Measurements from ENCODE around the gene TAF7. TPM values are rescaled to one million over a fixed set of nuclear protein-coding genes. Genes with fewer than 3 reads are reported as not detected.
"Not testable (repeated sequence)": the region's sequence is repeated elsewhere in the genome, so short reads cannot be mapped to it uniquely, and the experiment has no call there.

Gene TAF7, protein sequence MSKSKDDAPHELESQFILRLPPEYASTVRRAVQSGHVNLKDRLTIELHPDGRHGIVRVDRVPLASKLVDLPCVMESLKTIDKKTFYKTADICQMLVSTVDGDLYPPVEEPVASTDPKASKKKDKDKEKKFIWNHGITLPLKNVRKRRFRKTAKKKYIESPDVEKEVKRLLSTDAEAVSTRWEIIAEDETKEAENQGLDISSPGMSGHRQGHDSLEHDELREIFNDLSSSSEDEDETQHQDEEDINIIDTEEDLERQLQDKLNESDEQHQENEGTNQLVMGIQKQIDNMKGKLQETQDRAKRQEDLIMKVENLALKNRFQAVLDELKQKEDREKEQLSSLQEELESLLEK
- polyA plus RNA-seq (ENCODE audit: insufficient read length in 3 of 3) = 100 to 1,000 TPM; 134 to 184 (median 157) TPM
- long read RNA-seq, donor 1, transcript TAF7-201 (1 exons, 2,334 nt) = major isoform, 185 of 185 reads
- long read RNA-seq, donor 1, partial matches to known transcripts = 0 of 185 reads
- long read RNA-seq, donor 1, other reads (novel, unspliced or antisense) = 0 of 185 reads
- long read RNA-seq, donor 2, transcript TAF7-201 (1 exons, 2,334 nt) = major isoform, 178 of 178 reads
- long read RNA-seq, donor 2, partial matches to known transcripts = 0 of 178 reads
- long read RNA-seq, donor 2, other reads (novel, unspliced or antisense) = 0 of 178 reads
- long read RNA-seq, donor 3, transcript TAF7-201 (1 exons, 2,334 nt) = major isoform, 284 of 284 reads
- long read RNA-seq, donor 3, partial matches to known transcripts = 0 of 284 reads
- long read RNA-seq, donor 3, other reads (novel, unspliced or antisense) = 0 of 284 reads
- long read RNA-seq, donor 4, transcript TAF7-201 (1 exons, 2,334 nt) = major isoform, 109 of 109 reads
- long read RNA-seq, donor 4, partial matches to known transcripts = 0 of 109 reads
- long read RNA-seq, donor 4, other reads (novel, unspliced or antisense) = 0 of 109 reads
- long read RNA-seq, donor 5 = 0 reads
- long read RNA-seq, donor 6, transcript TAF7-201 (1 exons, 2,334 nt) = major isoform, 230 of 230 reads
- long read RNA-seq, donor 6, partial matches to known transcripts = 0 of 230 reads
- long read RNA-seq, donor 6, other reads (novel, unspliced or antisense) = 0 of 230 reads
- long read RNA-seq, donor 7, transcript TAF7-201 (1 exons, 2,334 nt) = major isoform, 292 of 292 reads
- long read RNA-seq, donor 7, partial matches to known transcripts = 0 of 292 reads
- long read RNA-seq, donor 7, other reads (novel, unspliced or antisense) = 0 of 292 reads
- long read RNA-seq, donor 8 = 0 reads
- long read RNA-seq, donor 9, transcript TAF7-201 (1 exons, 2,334 nt) = major isoform, 172 of 172 reads
- long read RNA-seq, donor 9, partial matches to known transcripts = 0 of 172 reads
- long read RNA-seq, donor 9, other reads (novel, unspliced or antisense) = 0 of 172 reads
- long read RNA-seq, donor 10, transcript TAF7-201 (1 exons, 2,334 nt) = major isoform, 237 of 237 reads
- long read RNA-seq, donor 10, partial matches to known transcripts = 0 of 237 reads
- long read RNA-seq, donor 10, other reads (novel, unspliced or antisense) = 0 of 237 reads
- long read RNA-seq, donor 11, transcript TAF7-201 (1 exons, 2,334 nt) = major isoform, 141 of 141 reads
- long read RNA-seq, donor 11, partial matches to known transcripts = 0 of 141 reads
- long read RNA-seq, donor 11, other reads (novel, unspliced or antisense) = 0 of 141 reads
- long read RNA-seq, donor 12, transcript TAF7-201 (1 exons, 2,334 nt) = major isoform, 138 of 138 reads
- long read RNA-seq, donor 12, partial matches to known transcripts = 0 of 138 reads
- long read RNA-seq, donor 12, other reads (novel, unspliced or antisense) = 0 of 138 reads
- long read RNA-seq, donor 13 = 0 reads
- long read RNA-seq, donor 14, transcript TAF7-201 (1 exons, 2,334 nt) = major isoform, 205 of 205 reads
- long read RNA-seq, donor 14, partial matches to known transcripts = 0 of 205 reads
- long read RNA-seq, donor 14, other reads (novel, unspliced or antisense) = 0 of 205 reads
- long read RNA-seq, donor 15, transcript TAF7-201 (1 exons, 2,334 nt) = major isoform, 96 of 96 reads
- long read RNA-seq, donor 15, partial matches to known transcripts = 0 of 96 reads
- long read RNA-seq, donor 15, other reads (novel, unspliced or antisense) = 0 of 96 reads
- long read RNA-seq, donor 16, transcript TAF7-201 (1 exons, 2,334 nt) = major isoform, 448 of 448 reads
- long read RNA-seq, donor 16, partial matches to known transcripts = 0 of 448 reads
- long read RNA-seq, donor 16, other reads (novel, unspliced or antisense) = 0 of 448 reads

DNA sequence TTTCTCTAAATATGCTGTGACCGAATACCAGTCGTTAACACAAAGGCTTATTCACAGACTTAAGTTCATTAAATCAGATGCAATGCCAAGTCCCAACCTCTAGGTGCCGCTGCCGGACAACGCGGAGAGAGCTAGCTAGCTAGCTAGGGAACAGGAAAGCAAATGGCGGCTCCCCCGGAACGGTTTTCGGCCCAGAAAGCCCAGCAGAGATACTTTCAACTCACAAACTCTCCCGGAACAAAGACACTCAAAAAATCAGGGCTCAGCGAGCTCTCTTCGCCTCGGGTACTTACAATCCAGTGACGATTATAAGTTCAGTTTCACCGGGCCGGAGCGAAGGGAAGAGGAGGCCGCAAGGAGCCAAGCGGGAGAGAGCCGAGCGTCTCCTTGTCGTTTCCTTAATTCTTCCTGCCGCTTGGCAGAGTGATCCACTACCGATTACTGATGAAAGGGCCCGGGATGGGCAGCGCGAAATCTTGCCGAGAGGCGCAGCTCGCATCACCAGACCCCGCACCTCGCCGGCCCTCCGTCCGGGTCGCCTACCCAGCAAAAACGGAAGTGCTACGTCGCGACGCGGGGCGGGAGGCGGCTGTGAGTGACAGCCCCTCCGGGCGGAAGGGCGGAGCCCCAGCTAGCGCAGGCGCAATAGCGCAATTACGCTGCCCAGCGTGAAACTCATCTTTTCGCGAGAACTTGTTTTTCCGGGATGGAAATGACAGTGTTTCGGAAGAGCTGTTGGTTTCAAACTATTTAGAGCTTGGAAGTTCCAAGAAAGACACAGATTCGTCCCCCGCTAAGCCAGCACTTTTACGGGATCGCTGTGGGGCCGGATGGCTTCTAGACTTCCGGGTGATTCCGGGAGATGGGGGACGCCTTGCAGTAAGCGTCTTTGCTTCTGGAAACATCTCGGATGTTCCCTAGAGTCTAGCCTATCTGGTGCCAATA is at the start of gene TAF7:
Gene TAF7 (minus strand): TSS at position 560 of the 945 bp plus-strand sequence. CDS start 740 bp downstream, outside the sequence.
- DNase-seq (ENCODE audit: extremely low read depth in 1 of 11, low read depth in 9 of 11, low spot score in 4 of 11) = peak; percentile 86 to 94 (median 93)

DNA sequence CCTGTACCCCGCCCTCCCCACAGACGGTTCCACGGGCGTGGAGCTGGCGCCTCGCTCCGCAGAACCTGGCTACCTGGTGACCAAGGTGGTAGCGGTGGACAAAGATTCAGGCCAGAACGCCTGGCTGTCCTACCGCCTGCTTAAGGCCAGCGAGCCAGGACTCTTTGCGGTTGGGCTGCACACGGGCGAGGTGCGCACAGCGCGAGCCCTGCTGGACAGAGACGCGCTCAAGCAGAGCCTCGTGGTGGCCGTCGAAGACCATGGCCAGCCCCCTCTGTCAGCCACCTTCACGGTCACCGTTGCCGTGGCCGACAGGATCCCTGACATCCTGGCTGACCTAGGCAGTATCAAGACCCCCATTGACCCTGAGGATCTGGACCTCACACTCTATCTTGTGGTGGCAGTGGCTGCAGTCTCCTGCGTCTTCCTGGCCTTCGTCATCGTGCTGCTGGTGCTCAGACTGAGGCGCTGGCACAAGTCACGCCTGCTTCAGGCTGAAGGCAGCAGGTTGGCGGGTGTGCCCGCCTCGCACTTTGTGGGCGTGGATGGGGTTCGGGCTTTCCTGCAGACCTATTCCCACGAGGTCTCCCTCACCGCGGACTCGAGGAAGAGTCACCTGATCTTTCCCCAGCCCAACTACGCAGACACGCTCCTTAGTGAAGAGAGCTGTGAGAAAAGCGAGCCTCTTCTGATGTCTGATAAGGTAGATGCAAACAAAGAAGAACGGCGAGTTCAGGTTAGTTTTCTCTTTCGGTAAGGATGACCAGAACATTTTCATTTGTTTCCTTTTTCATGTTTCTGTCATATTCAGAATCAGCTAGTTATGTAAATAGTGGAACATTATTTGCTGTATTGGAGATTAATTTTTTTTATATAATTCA is 45.7 kb upstream of the TAF7 start:
- DNase-seq (ENCODE audit: extremely low read depth in 1 of 11, low read depth in 9 of 11, low spot score in 4 of 11) = no peak

DNA sequence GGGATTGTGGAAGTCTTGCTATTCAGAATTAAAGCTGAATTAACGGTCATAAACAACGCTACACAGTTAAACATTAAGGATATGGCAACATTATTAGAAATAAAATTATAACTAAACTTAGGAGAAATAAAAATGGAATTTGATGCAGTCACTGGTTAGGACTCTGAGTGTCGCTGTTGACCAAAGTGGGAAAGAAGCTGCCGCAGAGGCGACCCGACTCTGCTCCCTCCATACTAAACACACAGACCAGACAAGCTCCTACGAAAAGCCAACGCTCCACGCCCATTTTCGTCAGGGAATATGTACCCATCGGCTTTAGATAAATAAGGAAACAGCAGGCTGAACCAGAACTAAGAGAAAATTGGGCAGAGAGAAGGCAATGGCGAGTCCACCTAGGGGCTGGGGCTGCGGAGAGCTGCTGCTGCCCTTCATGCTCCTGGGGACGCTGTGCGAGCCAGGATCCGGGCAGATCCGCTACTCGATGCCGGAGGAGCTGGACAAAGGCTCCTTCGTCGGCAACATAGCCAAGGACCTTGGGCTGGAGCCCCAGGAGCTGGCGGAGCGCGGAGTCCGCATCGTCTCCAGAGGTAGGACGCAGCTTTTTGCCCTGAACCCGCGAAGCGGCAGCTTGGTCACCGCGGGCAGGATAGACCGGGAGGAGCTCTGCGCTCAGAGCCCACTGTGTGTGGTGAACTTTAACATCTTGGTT is 43.5 kb upstream of the TAF7 start, which contains the start of gene PCDHGA5:
Gene PCDHGA5 (plus strand): TSS at position 211 of the 709 bp plus-strand sequence. CDS start 169 bp downstream, at position 380.
- DNase-seq (ENCODE audit: extremely low read depth in 1 of 11, low read depth in 9 of 11, low spot score in 4 of 11) = no peak

DNA sequence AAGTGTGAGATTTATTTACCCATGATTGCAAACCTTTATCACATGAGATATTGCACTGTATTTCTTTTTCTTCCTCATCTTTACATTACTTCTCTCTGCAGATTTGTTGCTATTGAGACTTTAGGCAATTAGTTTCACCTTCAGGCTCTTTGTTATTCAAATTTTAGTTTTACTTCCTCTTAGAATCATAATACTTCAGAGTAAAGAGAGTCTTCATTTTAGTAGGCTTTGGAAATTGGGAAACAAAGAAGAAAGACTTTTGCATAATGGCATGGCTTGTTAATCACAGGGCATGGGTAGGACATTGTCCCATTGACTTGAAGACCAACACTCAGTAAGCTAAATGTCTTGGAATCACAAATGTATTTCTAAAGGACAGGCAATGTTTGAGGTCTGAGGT is 42.1 kb upstream of the TAF7 start:
- DNase-seq (ENCODE audit: extremely low read depth in 1 of 11, low read depth in 9 of 11, low spot score in 4 of 11) = no peak

DNA sequence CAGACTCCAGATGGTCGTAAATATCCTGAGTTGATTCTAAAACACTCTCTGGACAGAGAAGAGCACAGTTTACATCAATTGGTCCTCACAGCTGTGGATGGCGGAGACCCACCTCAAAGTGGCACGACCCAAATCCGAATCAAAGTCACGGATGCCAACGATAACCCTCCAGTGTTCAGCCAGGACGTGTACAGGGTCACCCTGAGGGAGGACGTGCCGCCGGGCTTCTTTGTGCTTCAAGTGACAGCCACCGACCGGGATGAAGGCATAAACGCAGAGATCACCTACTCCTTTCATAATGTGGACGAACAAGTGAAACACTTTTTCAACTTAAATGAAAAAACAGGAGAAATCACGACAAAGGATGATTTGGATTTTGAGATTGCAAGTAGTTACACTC is 40.1 kb upstream of the TAF7 start:
- no peak for DNase-seq (ENCODE audit: extremely low read depth in 1 of 11, low read depth in 9 of 11, low spot score in 4 of 11)

DNA sequence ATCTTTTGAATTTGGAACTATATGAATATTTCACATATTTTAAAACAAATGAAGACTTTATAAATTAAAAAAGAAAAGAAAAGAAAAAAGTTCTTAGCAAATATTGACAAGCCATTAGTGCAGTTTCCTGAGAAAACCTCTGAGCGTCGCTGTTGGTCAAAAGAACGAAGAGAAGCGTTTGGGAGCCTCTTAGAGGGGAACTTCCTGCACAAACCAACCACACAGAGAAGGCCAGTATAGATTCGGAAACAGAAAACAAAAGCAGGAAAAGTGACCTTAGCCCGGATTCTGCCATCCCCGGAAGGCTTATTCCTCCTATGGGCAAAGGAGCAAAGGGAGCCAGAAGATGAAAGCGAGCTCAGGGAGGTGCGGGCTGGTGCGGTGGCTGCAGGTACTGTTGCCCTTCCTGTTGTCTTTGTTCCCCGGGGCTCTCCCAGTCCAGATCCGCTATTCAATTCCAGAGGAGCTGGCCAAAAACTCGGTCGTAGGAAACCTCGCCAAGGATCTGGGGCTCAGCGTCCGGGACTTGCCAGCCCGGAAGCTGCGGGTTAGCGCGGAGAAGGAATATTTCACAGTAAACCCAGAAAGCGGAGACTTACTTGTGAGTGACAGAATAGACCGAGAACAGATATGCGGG is 39.3 kb upstream of the TAF7 start, which contains the start of gene PCDHGB2:
Gene PCDHGB2 (plus strand): TSS at position 205 of the 637 bp plus-strand sequence. CDS start 142 bp downstream, at position 347.
- DNase-seq (ENCODE audit: extremely low read depth in 1 of 11, low read depth in 9 of 11, low spot score in 4 of 11) = no peak

DNA sequence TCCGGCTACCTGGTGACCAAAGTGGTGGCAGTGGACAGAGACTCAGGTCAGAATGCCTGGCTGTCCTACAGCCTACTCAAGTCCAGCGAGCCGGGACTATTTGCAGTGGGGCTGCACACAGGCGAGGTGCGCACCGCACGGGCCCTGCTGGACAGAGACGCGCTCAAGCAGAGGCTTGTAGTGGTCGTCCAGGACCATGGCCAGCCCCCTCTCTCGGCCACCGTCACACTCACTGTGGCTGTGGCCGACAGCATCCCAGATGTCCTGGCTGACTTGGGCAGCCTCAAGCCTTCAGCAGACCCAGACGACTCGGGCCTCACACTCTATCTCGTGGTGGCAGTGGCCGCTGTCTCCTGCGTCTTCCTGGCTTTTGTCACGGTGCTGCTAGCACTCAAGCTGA is 36.4 kb upstream of the TAF7 start:
- DNase-seq (ENCODE audit: extremely low read depth in 1 of 11, low read depth in 9 of 11, low spot score in 4 of 11) = no peak

DNA sequence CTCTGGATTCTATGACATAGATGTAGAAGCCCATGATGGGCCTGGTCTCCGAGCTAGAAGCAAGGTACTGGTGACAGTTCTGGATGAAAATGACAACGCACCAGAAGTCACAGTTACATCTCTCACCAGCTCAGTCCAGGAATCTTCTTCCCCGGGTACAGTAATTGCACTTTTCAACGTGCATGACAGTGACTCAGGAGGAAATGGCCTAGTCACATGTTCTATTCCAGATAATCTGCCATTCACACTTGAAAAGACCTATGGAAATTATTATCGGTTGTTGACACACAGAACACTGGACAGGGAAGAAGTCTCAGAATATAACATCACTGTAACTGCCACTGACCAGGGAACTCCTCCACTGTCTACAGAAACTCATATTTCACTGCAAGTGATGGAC is 35.5 kb upstream of the TAF7 start:
- DNase-seq (ENCODE audit: extremely low read depth in 1 of 11, low read depth in 9 of 11, low spot score in 4 of 11) = no peak

DNA sequence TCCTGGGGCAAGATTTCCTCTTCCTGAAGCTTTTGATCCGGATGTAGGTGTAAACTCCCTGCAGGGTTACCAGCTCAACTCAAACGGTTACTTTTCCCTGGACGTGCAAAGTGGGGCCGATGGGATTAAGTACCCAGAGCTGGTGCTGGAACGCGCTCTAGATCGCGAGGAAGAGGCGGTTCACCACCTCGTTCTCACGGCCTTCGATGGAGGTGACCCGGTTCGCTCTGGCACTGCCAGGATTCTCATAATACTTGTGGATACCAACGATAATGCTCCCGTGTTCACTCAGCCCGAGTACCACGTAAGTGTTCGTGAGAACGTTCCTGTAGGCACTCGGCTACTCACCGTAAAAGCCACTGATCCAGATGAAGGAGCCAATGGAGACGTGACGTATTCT is 35.1 kb upstream of the TAF7 start:
- no peak for DNase-seq (ENCODE audit: extremely low read depth in 1 of 11, low read depth in 9 of 11, low spot score in 4 of 11)

DNA sequence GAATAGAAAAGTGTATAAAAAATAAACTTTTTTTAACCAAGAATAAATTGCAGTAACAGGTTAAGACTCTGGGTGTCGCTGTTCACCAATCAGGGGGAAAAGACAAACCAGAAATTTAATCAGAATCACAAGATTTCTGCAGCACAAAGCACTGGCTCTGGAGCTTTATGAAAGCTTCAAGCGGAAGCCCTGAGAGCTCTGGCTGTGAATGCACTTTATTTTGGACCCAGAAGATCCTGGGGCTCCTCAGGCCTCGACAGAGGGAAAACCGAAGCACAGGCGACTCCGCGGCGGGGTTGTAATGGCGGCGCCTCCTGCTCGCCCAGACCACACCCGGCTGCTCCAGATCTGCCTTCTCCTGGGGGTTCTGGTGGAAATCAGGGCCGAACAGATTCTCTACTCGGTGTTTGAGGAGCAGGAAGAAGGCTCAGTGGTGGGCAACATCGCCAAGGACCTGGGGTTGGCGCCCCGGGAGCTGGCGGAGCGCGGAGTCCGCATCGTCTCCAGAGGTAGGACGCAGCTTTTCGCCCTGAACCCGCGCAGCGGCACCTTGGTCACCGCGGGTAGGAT is 34.4 kb upstream of the TAF7 start, which contains the start of gene PCDHGA4:
Gene PCDHGA4 (plus strand): TSS at position 122 of the 570 bp plus-strand sequence. CDS start 87 bp downstream, at position 209.
- no peak for DNase-seq (ENCODE audit: extremely low read depth in 1 of 11, low read depth in 9 of 11, low spot score in 4 of 11)

DNA sequence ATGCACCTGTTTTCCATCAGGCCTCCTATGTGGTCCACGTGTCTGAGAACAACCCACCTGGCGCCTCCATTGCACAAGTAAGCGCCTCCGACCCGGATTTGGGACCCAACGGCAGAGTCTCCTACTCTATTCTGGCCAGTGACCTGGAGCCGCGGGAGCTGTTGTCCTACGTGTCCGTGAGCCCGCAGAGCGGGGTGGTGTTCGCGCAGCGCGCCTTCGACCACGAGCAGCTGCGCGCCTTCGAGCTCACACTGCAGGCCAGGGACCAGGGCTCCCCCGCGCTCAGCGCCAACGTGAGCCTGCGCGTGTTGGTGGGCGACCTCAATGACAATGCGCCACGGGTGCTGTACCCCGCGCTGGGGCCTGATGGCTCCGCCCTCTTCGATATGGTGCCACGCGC is 31.0 kb upstream of the TAF7 start:
- DNase-seq (ENCODE audit: extremely low read depth in 1 of 11, low read depth in 9 of 11, low spot score in 4 of 11) = no peak

DNA sequence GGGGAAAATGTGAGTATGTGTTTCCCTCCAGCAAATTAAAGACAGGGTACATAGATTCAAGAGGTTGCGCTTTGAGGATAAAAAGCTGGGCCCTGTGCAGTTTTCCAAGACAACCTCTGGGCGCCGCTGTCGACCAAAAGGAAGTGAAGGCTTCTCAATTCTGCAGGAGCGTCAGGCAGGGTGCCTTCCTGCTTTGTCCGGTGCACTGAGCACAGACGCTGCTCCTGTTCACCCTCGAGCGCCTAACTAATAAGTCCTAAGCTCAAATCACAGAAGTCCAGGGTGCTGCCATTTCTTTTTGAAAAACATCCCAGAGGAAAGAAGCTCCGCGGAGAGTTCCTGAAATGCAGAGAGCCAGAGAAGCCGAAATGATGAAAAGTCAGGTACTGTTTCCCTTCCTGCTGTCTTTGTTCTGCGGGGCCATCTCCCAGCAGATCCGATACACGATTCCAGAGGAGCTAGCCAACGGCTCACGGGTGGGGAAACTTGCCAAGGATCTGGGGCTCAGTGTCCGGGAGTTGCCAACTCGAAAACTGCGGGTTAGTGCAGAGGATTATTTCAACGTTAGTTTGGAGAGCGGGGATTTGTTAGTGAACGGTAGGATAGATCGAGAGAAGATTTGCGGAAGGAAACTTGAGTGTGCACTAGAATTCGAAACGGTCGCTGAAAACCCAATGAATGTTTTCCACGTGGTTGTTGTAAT is 29.5 kb upstream of the TAF7 start, which contains the start of gene PCDHGB1:
Gene PCDHGB1 (plus strand): TSS at position 183 of the 703 bp plus-strand sequence. CDS start 162 bp downstream, at position 345.
- no peak for DNase-seq (ENCODE audit: extremely low read depth in 1 of 11, low read depth in 9 of 11, low spot score in 4 of 11)

DNA sequence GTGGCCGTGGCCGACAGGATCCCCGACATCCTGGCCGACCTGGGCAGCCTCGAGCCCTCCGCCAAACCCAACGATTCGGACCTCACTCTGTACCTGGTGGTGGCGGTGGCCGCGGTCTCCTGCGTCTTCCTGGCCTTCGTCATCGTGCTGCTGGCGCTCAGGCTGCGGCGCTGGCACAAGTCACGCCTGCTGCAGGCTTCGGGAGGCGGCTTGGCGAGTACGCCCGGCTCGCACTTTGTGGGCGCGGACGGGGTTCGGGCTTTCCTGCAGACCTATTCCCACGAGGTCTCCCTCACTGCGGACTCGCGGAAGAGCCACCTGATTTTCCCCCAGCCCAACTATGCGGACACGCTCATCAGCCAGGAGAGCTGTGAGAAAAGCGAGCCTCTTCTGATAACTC is 25.4 kb upstream of the TAF7 start:
- not testable (repeated sequence) for DNase-seq (ENCODE audit: extremely low read depth in 1 of 11, low read depth in 9 of 11, low spot score in 4 of 11)
